PC-9 (cell line): ENCODE data around the gene NLGN1. TPM values are rescaled to one million over a fixed set of nuclear protein-coding genes. Genes with fewer than 3 reads are reported as not detected.

Source experiments
- BruUV-seq: library from RNA; stranded (reverse); fragments of 400-500 nt; replicated peaks from 2 replicates; lab custom pipeline; 2021; lab: Mats Ljungman, UMichigan
- CTCF ChIA-PET: fragments of 300-600 bp; sonication (Branson Sonifier 250); formaldehyde crosslinking; loops from one replicate; lab custom pipeline; 2022; ENCODE audit warnings: antibody characterized with exemption; lab: Charles Lee
- POLR2A ChIA-PET: fragments of 300-600 bp; sonication (Branson Sonifier 250); formaldehyde crosslinking; loops from one replicate; lab custom pipeline; 2022; ENCODE audit warnings: antibody characterized with exemption; ENCODE audit not compliant: unreplicated experiment; lab: Charles Lee
- DNase-seq, 2 experiments: peaks; one replicate each; pipeline versions ENCODE4 v3.0.0 to v3.0.0-alpha.2; 2015 to 2022; ENCODE audit warnings: mixed read lengths in 1 of 2
- H2AFZ ChIP-seq: fragments of 200-600 bp; sonication (generic); 2 replicates; pipeline ENCODE4 v1.8.1; 2017; ENCODE audit warnings: antibody characterized with exemption
- H3F3A ChIP-seq: fragments of 200-600 bp; sonication (generic); 2 replicates; pipeline ENCODE4 v1.8.1; 2017; ENCODE audit warnings: antibody characterized with exemption, mild to moderate bottlenecking, low read depth; ENCODE audit not compliant: insufficient read depth
- H3K27ac ChIP-seq: fragments of 200-600 bp; sonication (generic); 2 replicates; pipeline ENCODE4 v1.6.1; 2016; ENCODE audit warnings: mixed run types
- H3K27me3 ChIP-seq: fragments of 200-600 bp; sonication (generic); 2 replicates; pipeline ENCODE4 v1.6.1; 2016; ENCODE audit warnings: low read depth, mixed run types; ENCODE audit not compliant: insufficient read depth
- H3K36me3 ChIP-seq: fragments of 200-600 bp; sonication (generic); 2 replicates; pipeline ENCODE4 v1.6.1; 2016; ENCODE audit warnings: low read depth, mixed run types
- H3K4me1 ChIP-seq: fragments of 200-600 bp; sonication (generic); replicated peaks from 2 replicates; pipeline ENCODE4 v1.6.1; 2016; ENCODE audit warnings: mixed run types; ENCODE audit not compliant: insufficient read depth
- H3K4me2 ChIP-seq: fragments of 200-600 bp; sonication (generic); 2 replicates; pipeline ENCODE4 v1.6.1; 2017; ENCODE audit warnings: mixed run types
- H3K4me3 ChIP-seq: fragments of 200-600 bp; sonication (generic); 2 replicates; pipeline ENCODE4 v1.6.1; 2016; ENCODE audit warnings: mixed run types
- H3K79me2 ChIP-seq: fragments of 200-600 bp; sonication (generic); 2 replicates; pipeline ENCODE4 v1.6.1; 2017; ENCODE audit warnings: low read depth, mixed run types
- H3K9me2 ChIP-seq: fragments of 200-600 bp; sonication (generic); 2 replicates; pipeline ENCODE4 v1.8.1; 2017; ENCODE audit warnings: mild to moderate bottlenecking; ENCODE audit not compliant: insufficient read depth
- H3K9me3 ChIP-seq: fragments of 200-600 bp; sonication (generic); 2 replicates; pipeline ENCODE4 v1.8.1; 2016; ENCODE audit warnings: low read depth; ENCODE audit not compliant: insufficient read depth
- H4K20me1 ChIP-seq: fragments of 200-600 bp; sonication (generic); 2 replicates; pipeline ENCODE4 v1.8.1; 2017; ENCODE audit not compliant: insufficient read depth
- EZH2 ChIP-seq: fragments of 200-600 bp; sonication (generic); IDR thresholded peaks from 2 replicates; pipeline ENCODE4 v1.8.0; 2017; ENCODE audit warnings: antibody characterized with exemption, low read depth
- intact Hi-C: fragments of 100-400 bp; cut with micrococcal nuclease; formaldehyde crosslinking; loops from one replicate; pipeline ENCODE4 v1.10.0; 2022; ENCODE audit not compliant: unreplicated experiment
- total RNA-seq: library from RNA; stranded (reverse); gene quantifications from 2 replicates; pipeline ENCODE4 v1.2.3, GENCODE V29; 2021
- TF ChIP-seq, protein P1 (sequence below): fragments of 200-600 bp; sonication (generic); conservative IDR thresholded peaks from 2 replicates; pipeline ENCODE4 v1.6.1; 2017; ENCODE audit warnings: mixed run types, antibody characterized with exemption, mild to moderate bottlenecking, moderate library complexity

The NLGN1 gene
- total RNA-seq, 1 experiment from 2014 or later = 1.4 TPM

DNA sequence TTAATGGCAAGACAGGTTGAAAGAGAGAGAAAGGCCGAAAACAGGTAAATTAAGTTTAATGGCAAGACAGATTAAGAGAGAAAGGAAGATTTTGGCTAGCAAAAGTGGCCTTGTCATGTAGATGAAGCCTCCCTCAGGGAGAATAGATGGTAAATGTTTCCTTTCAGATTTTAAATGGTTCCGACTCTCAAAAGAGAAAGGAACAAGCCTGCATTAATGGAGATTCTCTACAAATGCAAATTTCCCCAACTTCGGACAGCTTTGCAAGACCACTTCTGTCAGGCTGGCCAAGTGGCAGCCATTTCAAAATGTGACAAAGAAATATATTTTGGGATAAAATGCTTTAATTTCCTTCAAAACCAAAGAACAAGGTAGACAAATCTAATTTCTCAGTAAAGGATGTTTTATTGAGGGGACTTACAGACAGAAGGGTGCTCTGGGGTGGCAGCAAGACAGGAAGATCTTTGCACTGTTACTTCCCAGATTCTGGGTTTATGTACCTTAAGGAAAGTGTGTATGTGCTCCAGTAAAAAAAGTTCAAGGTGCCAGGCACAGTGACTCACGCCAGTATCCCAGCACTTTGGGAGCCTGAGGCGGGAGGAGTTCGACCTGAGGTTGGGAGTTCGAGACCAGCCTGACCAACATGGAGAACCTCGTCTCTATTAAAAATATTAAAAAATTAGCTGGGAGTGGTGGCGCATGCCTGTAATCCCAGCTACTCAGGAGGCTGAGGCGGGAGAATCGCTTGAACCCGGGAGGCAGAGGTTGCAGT is 835.3 kb downstream of the NLGN1 start:
- intact Hi-C loops = no loop called here
- H3K79me2 ChIP-seq = no peaks in the 10 kb centered on the region
- H3K4me1 ChIP-seq = no peaks in the 10 kb centered on the region
- no TSS peak for BruUV-seq
- no peaks in the 10 kb centered on the region for H4K20me1 ChIP-seq
- DNase-seq = no peak
- H3K27me3 ChIP-seq = no peaks in the 10 kb centered on the region
- H3K4me3 ChIP-seq = no peak overlapping the region
- CTCF ChIA-PET = no interaction called here
- H3K36me3 ChIP-seq = no peaks in the 10 kb centered on the region
- TF ChIP-seq, protein P1, sequence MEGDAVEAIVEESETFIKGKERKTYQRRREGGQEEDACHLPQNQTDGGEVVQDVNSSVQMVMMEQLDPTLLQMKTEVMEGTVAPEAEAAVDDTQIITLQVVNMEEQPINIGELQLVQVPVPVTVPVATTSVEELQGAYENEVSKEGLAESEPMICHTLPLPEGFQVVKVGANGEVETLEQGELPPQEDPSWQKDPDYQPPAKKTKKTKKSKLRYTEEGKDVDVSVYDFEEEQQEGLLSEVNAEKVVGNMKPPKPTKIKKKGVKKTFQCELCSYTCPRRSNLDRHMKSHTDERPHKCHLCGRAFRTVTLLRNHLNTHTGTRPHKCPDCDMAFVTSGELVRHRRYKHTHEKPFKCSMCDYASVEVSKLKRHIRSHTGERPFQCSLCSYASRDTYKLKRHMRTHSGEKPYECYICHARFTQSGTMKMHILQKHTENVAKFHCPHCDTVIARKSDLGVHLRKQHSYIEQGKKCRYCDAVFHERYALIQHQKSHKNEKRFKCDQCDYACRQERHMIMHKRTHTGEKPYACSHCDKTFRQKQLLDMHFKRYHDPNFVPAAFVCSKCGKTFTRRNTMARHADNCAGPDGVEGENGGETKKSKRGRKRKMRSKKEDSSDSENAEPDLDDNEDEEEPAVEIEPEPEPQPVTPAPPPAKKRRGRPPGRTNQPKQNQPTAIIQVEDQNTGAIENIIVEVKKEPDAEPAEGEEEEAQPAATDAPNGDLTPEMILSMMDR = no peak
- TF ChIP-seq EZH2 = no peak
- H3F3A ChIP-seq = no peaks in the 10 kb centered on the region
- POLR2A ChIA-PET = no interaction called here
- H2AFZ ChIP-seq = no peak overlapping the region
- no peaks in the 10 kb centered on the region for H3K9me3 ChIP-seq
- no peaks in the 10 kb centered on the region for H3K9me2 ChIP-seq
- no peak overlapping the region for H3K27ac ChIP-seq
- no peak overlapping the region for H3K4me2 ChIP-seq

DNA sequence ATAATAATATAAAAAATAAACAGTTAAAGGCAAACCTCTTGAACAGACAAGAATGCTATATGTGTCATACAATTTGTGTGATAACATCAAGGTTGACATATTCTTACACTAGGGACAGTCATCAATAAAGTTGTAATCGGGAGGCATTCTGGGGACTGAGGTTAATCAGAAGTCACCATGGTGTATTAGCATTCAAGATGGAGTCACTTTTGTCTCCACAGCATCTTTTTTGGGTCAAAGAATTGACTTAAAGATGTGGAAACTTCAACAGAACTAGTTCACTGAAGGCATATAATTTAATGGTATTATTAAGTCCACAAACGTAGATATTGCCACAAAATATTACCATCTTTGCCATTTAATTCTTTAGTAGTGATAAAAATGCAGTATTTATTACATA is 836.0 kb downstream of the NLGN1 start:
- no peak overlapping the region for H2AFZ ChIP-seq
- no peaks in the 10 kb centered on the region for H3K4me1 ChIP-seq
- H3K4me2 ChIP-seq = no peak overlapping the region
- H3K4me3 ChIP-seq = no peak overlapping the region
- H3K27ac ChIP-seq = no peak overlapping the region
- no peaks in the 10 kb centered on the region for H4K20me1 ChIP-seq
- no peak for TF ChIP-seq EZH2
- TF ChIP-seq, protein P1 = no peak
- BruUV-seq = no TSS peak
- no peaks in the 10 kb centered on the region for H3K27me3 ChIP-seq
- H3F3A ChIP-seq = no peaks in the 10 kb centered on the region
- H3K36me3 ChIP-seq = no peaks in the 10 kb centered on the region
- ChIA-PET POLR2A (no interaction called here), CTCF (no interaction called here)
- no peaks in the 10 kb centered on the region for H3K79me2 ChIP-seq
- intact Hi-C loops = no loop called here
- no peak for DNase-seq
- H3K9me2 ChIP-seq = no peaks in the 10 kb centered on the region
- no peaks in the 10 kb centered on the region for H3K9me3 ChIP-seq

DNA sequence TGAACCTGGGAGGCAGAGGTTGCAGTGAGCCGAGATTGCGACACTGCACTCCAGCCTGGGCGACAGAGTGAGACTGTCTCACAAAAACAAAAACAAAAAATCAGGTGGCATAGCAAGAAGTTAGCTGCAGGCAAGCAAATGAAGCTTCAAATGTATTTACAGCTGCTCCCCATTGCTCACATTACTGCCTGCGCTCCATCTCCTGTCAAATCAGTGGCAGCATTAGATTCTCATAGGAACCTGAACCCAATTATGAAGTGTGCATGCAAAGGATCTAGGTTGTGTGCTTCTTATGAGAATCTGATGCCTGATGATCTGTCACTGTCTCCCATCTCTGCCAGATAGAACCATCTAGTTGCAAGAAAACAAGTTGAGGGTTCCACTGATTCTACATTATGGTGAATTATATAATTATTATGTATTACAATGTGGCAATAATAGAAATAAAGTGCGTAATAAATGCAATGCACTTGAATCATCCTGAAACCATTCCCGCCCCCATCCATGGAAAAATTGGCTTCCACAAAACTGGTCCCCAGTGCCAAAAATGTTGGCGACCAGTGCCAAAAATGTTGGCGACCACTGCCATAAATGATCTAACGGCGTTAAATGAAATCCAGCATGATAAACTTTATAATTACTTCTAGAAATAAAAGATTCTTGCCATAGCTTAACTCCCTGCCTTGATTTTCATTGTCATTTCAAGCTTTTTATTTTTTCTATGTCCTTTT is 844.9 kb downstream of the NLGN1 start:
- no peaks in the 10 kb centered on the region for H3F3A ChIP-seq
- H3K79me2 ChIP-seq = no peaks in the 10 kb centered on the region
- intact Hi-C loops = no loop called here
- H3K27me3 ChIP-seq = no peaks in the 10 kb centered on the region
- H3K4me1 ChIP-seq = no peaks in the 10 kb centered on the region
- no peak for TF ChIP-seq EZH2
- TF ChIP-seq, protein P1 = no peak
- no peak overlapping the region for H3K4me3 ChIP-seq
- ChIA-PET POLR2A (no interaction called here), CTCF (no interaction called here)
- H3K4me2 ChIP-seq = no peak overlapping the region
- DNase-seq = no peak
- H3K9me2 ChIP-seq = no peaks in the 10 kb centered on the region; the same call in 1 of the 2 replicates
- no peak overlapping the region for H2AFZ ChIP-seq
- no peaks in the 10 kb centered on the region for H3K36me3 ChIP-seq
- no TSS peak for BruUV-seq
- no peaks in the 10 kb centered on the region for H4K20me1 ChIP-seq
- no peak overlapping the region for H3K27ac ChIP-seq
- 0 out of 2 replicates have a peak, but pooled peaks cover 4% of the 10 kb centered on the region for H3K9me3 ChIP-seq
